Measurements from ENCODE around the gene SOX13.
A peak's percentile ranks its signal among the peaks of the same experiment; 100 is the strongest.
"Not testable (repeated sequence)": the region's sequence is repeated elsewhere in the genome, so short reads cannot be mapped to it uniquely, and the experiment has no call there.

The SOX13 gene

GRCh38 chr1:204072931-204073836 lies at the start of gene SOX13:
Gene SOX13 (plus strand): TSS chr1:204073115. CDS start chr1:204112916, 39,801 bp downstream.
- no peak for DNase-seq

- DNase-seq, result no peak
These were observed 46.8 kb upstream of the SOX13 start for GRCh38 chr1:204025917-204026707.

GRCh38 chr1:204027446-204027845 lies 45.5 kb upstream of the SOX13 start:
- no peak for DNase-seq

- DNase-seq, result no peak
These were observed 43.9 kb upstream of the SOX13 start for GRCh38 chr1:204029016-204029415.

- DNase-seq, result no peak
These were observed 41.7 kb upstream of the SOX13 start for GRCh38 chr1:204031098-204031710.

GRCh38 chr1:204032642-204033235 lies 40.2 kb upstream of the SOX13 start:
- no peak for DNase-seq

- no peak for DNase-seq
These were observed 39.6 kb upstream of the SOX13 start for GRCh38 chr1:204033306-204033705.

- DNase-seq, result no peak
These were observed 35.8 kb upstream of the SOX13 start for GRCh38 chr1:204036882-204037655.

GRCh38 chr1:204041232-204041767 lies 31.6 kb upstream of the SOX13 start:
- no peak for DNase-seq

- no peak for DNase-seq
These were observed 31.0 kb upstream of the SOX13 start for GRCh38 chr1:204041803-204042505.

GRCh38 chr1:204042516-204042915 lies 30.4 kb upstream of the SOX13 start:
- no peak for DNase-seq

- DNase-seq, result no peak
These were observed 29.2 kb upstream of the SOX13 start for GRCh38 chr1:204043680-204044079.

- no peak for DNase-seq
These were observed 28.5 kb upstream of the SOX13 start for GRCh38 chr1:204044448-204044847.

- no peak for DNase-seq
These were observed 27.5 kb upstream of the SOX13 start for GRCh38 chr1:204045430-204045829.

- DNase-seq, result peak; percentile 60 to 87
These were observed 26.6 kb upstream of the SOX13 start for GRCh38 chr1:204046346-204046745.

- DNase-seq, result not testable (repeated sequence)
These were observed 24.1 kb upstream of the SOX13 start for GRCh38 chr1:204048796-204049195.

GRCh38 chr1:204051258-204051657 lies 21.7 kb upstream of the SOX13 start:
- DNase-seq, result no peak

GRCh38 chr1:204051718-204052117 lies 21.2 kb upstream of the SOX13 start:
- DNase-seq, result no peak

GRCh38 chr1:204053893-204054292 lies 19.0 kb upstream of the SOX13 start:
- DNase-seq, result no peak

GRCh38 chr1:204059970-204060369 lies 12.9 kb upstream of the SOX13 start:
- DNase-seq, result no peak

- no peak for DNase-seq
These were observed 10.8 kb upstream of the SOX13 start for GRCh38 chr1:204062106-204062505.

All from NCI-H446 (cell line).